HCT116 (cell line): Measurements from ENCODE around the gene COPA. TPM values are rescaled to one million over a fixed set of nuclear protein-coding genes. Genes with fewer than 3 reads are reported as not detected.

Experiments used
- ATAC-seq: fragments of 200-7000 bp; cut with Tn5 transposase; 2 replicates; pipeline ENCODE4 v1.9.1; 2020; ENCODE audit warnings: mild to moderate bottlenecking, moderate library complexity
- BruUV-seq: library from RNA; stranded (reverse); fragments of 400-500 nt; replicated peaks from 2 replicates; lab custom pipeline; 2021; lab: Mats Ljungman, UMichigan
- CTCF ChIA-PET: fragments of 300-600 bp; sonication (Branson Sonifier 250); formaldehyde crosslinking; loops from one replicate; lab custom pipeline; 2021; ENCODE audit warnings: antibody characterized with exemption; lab: Charles Lee
- POLR2A ChIA-PET: fragments of 300-600, 350-600 bp; sonication (Branson Sonifier 250); formaldehyde crosslinking; loops from one replicate; lab custom pipeline; 2021; ENCODE audit warnings: antibody characterized with exemption; lab: Charles Lee
- RAD21 ChIA-PET, 2 experiments: fragments of 300-600 bp; sonication (Branson Sonifier 250); formaldehyde crosslinking; loops; one replicate each; lab custom pipeline; 2023; ENCODE audit warnings: low total read pairs in 2 of 2; ENCODE audit not compliant: uncharacterized antibody in 2 of 2, unreplicated experiment in 2 of 2, low non-redundant PET in 1 of 2; lab: Charles Lee
- DNase-seq: peaks from one replicate; pipeline ENCODE4 v3.0.0-alpha.2; 2010; ENCODE audit warnings: low read depth, low spot score
- H2AFZ ChIP-seq: fragments of 200-600 bp; shearing (Covaris generic), sonication (generic); 2 replicates; pipeline ENCODE4 v1.6.1; 2017; ENCODE audit warnings: low read depth, mixed run types, mixed read lengths, antibody characterized with exemption, low read length; ENCODE audit not compliant: poor library complexity, severe bottlenecking
- H3K27ac ChIP-seq: 2 replicates; pipeline ENCODE4 v1.5.1; 2012; ENCODE audit warnings: low read depth, low read length
- H3K27me3 ChIP-seq: fragments of 200-600 bp; sonication (generic); 2 replicates; pipeline ENCODE4 v1.6.1; 2016; ENCODE audit warnings: mixed run types, low read length, mixed read lengths; ENCODE audit not compliant: insufficient read depth
- H3K36me3 ChIP-seq, 2 experiments: fragments of 200-500 bp in 1 of 2; fragments of 200-600 bp in 1 of 2; sonication (Bioruptor generic) in 1 of 2; sonication (generic) in 1 of 2; 2 replicates each; pipeline versions ENCODE4 v1.5.1 to v1.6.1; 2014 to 2016; ENCODE audit warnings: low read length in 2 of 2, inconsistent platforms in 1 of 2, mixed read lengths in 1 of 2, mixed run types in 1 of 2; ENCODE audit not compliant: insufficient read depth in 2 of 2, control insufficient read depth in 1 of 2
- H3K4me1 ChIP-seq, 2 experiments: fragments of 200-600 bp in 1 of 2; sonication (generic) in 1 of 2; 2 replicates each; pipeline versions ENCODE4 v1.5.1 to v1.6.1; 2012 to 2017; ENCODE audit warnings: low read length in 2 of 2, inconsistent platforms in 1 of 2, mild to moderate bottlenecking in 1 of 2, mixed read lengths in 1 of 2, mixed run types in 1 of 2, moderate library complexity in 1 of 2; ENCODE audit not compliant: insufficient read depth in 2 of 2, control insufficient read depth in 1 of 2
- H3K4me2 ChIP-seq: fragments of 200-600 bp; sonication (generic); 2 replicates; pipeline ENCODE4 v1.6.1; 2017; ENCODE audit warnings: mixed run types, low read length, mixed read lengths
- H3K4me3 ChIP-seq, 2 experiments: fragments of 200-600 bp in 1 of 2; sonication (generic) in 1 of 2; replicated peaks in 1 of 2; 2 replicates each; pipeline ENCODE4 v1.5.1; 2011 to 2016; ENCODE audit warnings: low read length in 2 of 2, control low read depth in 1 of 2, low read depth in 1 of 2, mild to moderate bottlenecking in 1 of 2, mixed read lengths in 1 of 2, mixed run types in 1 of 2
- H3K79me2 ChIP-seq: fragments of 200-600 bp; sonication (generic); 2 replicates; pipeline ENCODE4 v1.6.1; 2017; ENCODE audit warnings: mild to moderate bottlenecking, mixed run types, low read length, moderate library complexity, mixed read lengths; ENCODE audit not compliant: insufficient read depth
- H3K9ac ChIP-seq: fragments of 200-600 bp; sonication (generic); 2 replicates; pipeline ENCODE4 v1.6.1; 2016; ENCODE audit warnings: low read length, mixed read lengths
- H3K9me2 ChIP-seq: fragments of 200-600 bp; sonication (generic), shearing (Covaris generic); 2 replicates; pipeline ENCODE4 v1.6.1; 2017; ENCODE audit warnings: mixed run types, mild to moderate bottlenecking, moderate library complexity; ENCODE audit not compliant: insufficient read depth
- H3K9me3 ChIP-seq, 2 experiments: fragments of 200-500 bp in 1 of 2; fragments of 200-600 bp in 1 of 2; sonication (Bioruptor generic) in 1 of 2; sonication (generic) in 1 of 2; 2 replicates each; pipeline ENCODE4 v1.6.1; 2014 to 2017; ENCODE audit warnings: low read length in 2 of 2, mixed read lengths in 2 of 2, inconsistent platforms in 1 of 2, low read depth in 1 of 2, mild to moderate bottlenecking in 1 of 2, mixed run types in 1 of 2, moderate library complexity in 1 of 2; ENCODE audit not compliant: control insufficient read depth in 1 of 2, insufficient read depth in 1 of 2
- H4K20me1 ChIP-seq: fragments of 200-600 bp; sonication (generic), shearing (Covaris generic); 2 replicates; pipeline ENCODE4 v1.6.1; 2017; ENCODE audit warnings: mixed run types, mild to moderate bottlenecking, moderate library complexity; ENCODE audit not compliant: insufficient read depth
- MAX ChIP-seq: IDR thresholded peaks from 2 replicates; pipeline ENCODE4 v1.6.1; 2012
- ZFX ChIP-seq: fragments of 450-650 bp; IDR thresholded peaks from 2 replicates; pipeline ENCODE4 v1.6.1; 2017
- intact Hi-C: fragments of 100-400 bp; cut with micrococcal nuclease; formaldehyde crosslinking; loops from 2 replicates; pipeline ENCODE4 v1.10.0; 2022
- total RNA-seq: library from RNA; stranded (reverse); gene quantifications from one replicate; pipeline ENCODE4 v1.2.1, GENCODE V29; 2021; ENCODE audit not compliant: unreplicated experiment
- TF ChIP-seq, protein P1 (sequence below), 3 experiments: fragments of 200-600 bp in 1 of 3; sonication (generic) in 1 of 3; IDR thresholded peaks in 2 of 3; conservative IDR thresholded peaks in 1 of 3; 2 replicates each; pipeline ENCODE4 v1.5.1; 2012 to 2017; ENCODE audit warnings: low read depth in 2 of 3, low read length in 2 of 3, antibody characterized with exemption in 1 of 3, borderline replicate concordance in 1 of 3, control low read depth in 1 of 3, mild to moderate bottlenecking in 1 of 3, mixed read lengths in 1 of 3, mixed run types in 1 of 3, moderate library complexity in 1 of 3; ENCODE audit not compliant: insufficient read depth in 1 of 3

The COPA gene
- total RNA-seq, 1 experiment from 2014 or later, result 132 TPM

- BruUV-seq, result TSS peak; percentile 61
- intact Hi-C loops, result no loop called here
- peaks cover 6 to 13% of the 10 kb centered on the region in 2 experiments; a peak in 3 of 4 replicates for H3K4me1 ChIP-seq
- H3K4me2 ChIP-seq, result peak overlapping the region; percentile 74
- peak overlapping the region; percentile 91 to 99 for H3K4me3 ChIP-seq
- H2AFZ ChIP-seq, result peak overlapping the region; percentile 52
- H3K79me2 ChIP-seq, result peaks cover 15% of the 10 kb centered on the region
- H4K20me1 ChIP-seq, result no peaks in the 10 kb centered on the region
- peak overlapping the region; percentile 89 for H3K9ac ChIP-seq
- CTCF ChIA-PET, result interaction anchor here (1.3 to 1.4 kb wide), 2 partner anchors 22 to 183 kb away, joined by 3 read pairs; partner anchors contain the start of gene DCAF8
- POLR2A ChIA-PET, result interaction anchor here (1.6 kb wide), 1 partner anchor 10 kb away, joined by 3 read pairs; no protein-coding TSS in a partner anchor
- ATAC-seq, result peak; percentile 29
- H3K27me3 ChIP-seq, result no peaks in the 10 kb centered on the region
- peaks cover 23 to 25% of the 10 kb centered on the region in 2 experiments; a peak in 3 of 4 replicates for H3K36me3 ChIP-seq
- TF ChIP-seq, protein P1, sequence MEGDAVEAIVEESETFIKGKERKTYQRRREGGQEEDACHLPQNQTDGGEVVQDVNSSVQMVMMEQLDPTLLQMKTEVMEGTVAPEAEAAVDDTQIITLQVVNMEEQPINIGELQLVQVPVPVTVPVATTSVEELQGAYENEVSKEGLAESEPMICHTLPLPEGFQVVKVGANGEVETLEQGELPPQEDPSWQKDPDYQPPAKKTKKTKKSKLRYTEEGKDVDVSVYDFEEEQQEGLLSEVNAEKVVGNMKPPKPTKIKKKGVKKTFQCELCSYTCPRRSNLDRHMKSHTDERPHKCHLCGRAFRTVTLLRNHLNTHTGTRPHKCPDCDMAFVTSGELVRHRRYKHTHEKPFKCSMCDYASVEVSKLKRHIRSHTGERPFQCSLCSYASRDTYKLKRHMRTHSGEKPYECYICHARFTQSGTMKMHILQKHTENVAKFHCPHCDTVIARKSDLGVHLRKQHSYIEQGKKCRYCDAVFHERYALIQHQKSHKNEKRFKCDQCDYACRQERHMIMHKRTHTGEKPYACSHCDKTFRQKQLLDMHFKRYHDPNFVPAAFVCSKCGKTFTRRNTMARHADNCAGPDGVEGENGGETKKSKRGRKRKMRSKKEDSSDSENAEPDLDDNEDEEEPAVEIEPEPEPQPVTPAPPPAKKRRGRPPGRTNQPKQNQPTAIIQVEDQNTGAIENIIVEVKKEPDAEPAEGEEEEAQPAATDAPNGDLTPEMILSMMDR (IDR thresholded peaks at IDR 0.05 in 2 of 3, conservative IDR thresholded peaks at IDR 0.05 in 1 of 3; ENCODE audit: borderline replicate concordance in 1 of 3, insufficient read depth in 1 of 3, low read depth in 2 of 3, low read length in 2 of 3), result no peak
- peak; percentile 21; the same call in 1 of the 2 replicates for TF ChIP-seq ZFX
- H3K9me2 ChIP-seq, result no peaks in the 10 kb centered on the region
- H3K27ac ChIP-seq, result peak overlapping the region; percentile 68
- H3K9me3 ChIP-seq, result no peaks in the 10 kb centered on the region
- no peak for DNase-seq
- RAD21 ChIA-PET, result no interaction called here
Observed at GRCh38 chr1:160284220-160284781, 58.7 kb downstream of the COPA start.

- Histone ChIP-seq H3K9me2 (no peaks in the 10 kb centered on the region), H3K4me1 (peaks cover 6 to 13% of the 10 kb centered on the region in 2 experiments; a peak in 3 of 4 replicates), H3K36me3 (peaks cover 30 to 34% of the 10 kb centered on the region in 2 experiments), H3K79me2 (peaks cover 15% of the 10 kb centered on the region), H3K27ac (no peak overlapping the region), H3K27me3 (no peaks in the 10 kb centered on the region), H3K4me2 (no peak overlapping the region), H3K4me3 (no peak overlapping the region), H3K9ac (no peak overlapping the region), H3K9me3 (no peaks in the 10 kb centered on the region), H2AFZ (no peak overlapping the region), H4K20me1 (no peaks in the 10 kb centered on the region)
- RAD21 ChIA-PET, result no interaction called here
- no peak for DNase-seq
- intact Hi-C loops, result no loop called here
- BruUV-seq, result no TSS peak
- POLR2A ChIA-PET, result no interaction called here
- CTCF ChIA-PET, result no interaction called here
- no peak for ATAC-seq
- TF ChIP-seq MAX, result no peak
- TF ChIP-seq, protein P1 (IDR thresholded peaks at IDR 0.05 in 2 of 3, conservative IDR thresholded peaks at IDR 0.05 in 1 of 3; ENCODE audit: borderline replicate concordance in 1 of 3, insufficient read depth in 1 of 3, low read depth in 2 of 3, low read length in 2 of 3), result peak in 1 of 3 experiments; percentile 14; a peak in 1 of 6 replicates
- TF ChIP-seq, all 23 proteins: peak for 1
Observed at GRCh38 chr1:160282807-160283206, 60.2 kb downstream of the COPA start.
